Stimulated activated CD4-positive, alpha-beta T cell treated with anti-CD3 and anti-CD28 coated beads, Interleukin-15, amount 100 ng/mL, for 48 hours (primary cell): ENCODE data around the gene PAH.
"Not testable (repeated sequence)": the region's sequence is repeated elsewhere in the genome, so short reads cannot be mapped to it uniquely, and the experiment has no call there.

Source experiments
- DNase-seq, 2 donors: peaks; one replicate each; pipeline ENCODE4 v3.0.0-alpha.2; 2020; ENCODE audit warnings: low read depth in 2 of 2

The PAH gene

DNA sequence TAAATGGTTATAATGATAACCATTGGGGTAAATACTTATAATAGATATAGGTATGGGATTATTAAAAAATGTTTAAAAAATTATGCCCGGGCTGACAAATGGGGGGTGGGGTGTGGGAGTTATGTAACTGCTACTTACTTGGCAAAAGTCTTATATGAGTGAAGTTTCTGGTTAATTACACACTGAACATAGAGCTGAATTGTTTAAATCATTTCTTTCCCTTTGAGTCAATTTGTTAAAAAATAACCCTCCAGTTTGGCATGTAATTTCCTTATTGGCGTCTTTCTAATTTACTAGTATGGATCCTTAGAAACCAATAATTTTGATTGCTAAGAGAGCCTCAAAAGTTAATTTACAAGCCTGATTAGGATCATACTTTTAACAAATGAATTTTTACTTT, 16.7 kb downstream of the PAH start:
- DNase-seq, result no peak

DNA sequence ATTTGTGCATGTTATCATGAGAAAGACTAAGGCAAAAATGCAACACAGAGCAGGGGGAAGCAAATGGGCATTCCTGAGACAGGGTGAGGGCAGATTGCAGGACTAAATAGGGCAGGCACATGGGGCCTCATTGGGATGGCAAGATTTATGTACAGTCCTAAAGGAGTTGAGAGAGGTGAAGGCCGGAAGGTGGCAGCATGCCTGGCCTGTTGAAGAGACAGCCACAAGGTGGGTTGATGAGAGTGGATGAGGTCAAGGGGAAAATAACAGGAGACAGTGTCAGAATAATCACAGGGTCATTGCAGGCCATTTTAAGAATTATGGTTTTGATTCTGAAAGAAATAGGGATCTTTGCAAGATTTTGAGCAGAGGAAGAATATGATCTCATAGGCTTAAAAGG, 21.0 kb downstream of the PAH start:
- no peak for DNase-seq

DNA sequence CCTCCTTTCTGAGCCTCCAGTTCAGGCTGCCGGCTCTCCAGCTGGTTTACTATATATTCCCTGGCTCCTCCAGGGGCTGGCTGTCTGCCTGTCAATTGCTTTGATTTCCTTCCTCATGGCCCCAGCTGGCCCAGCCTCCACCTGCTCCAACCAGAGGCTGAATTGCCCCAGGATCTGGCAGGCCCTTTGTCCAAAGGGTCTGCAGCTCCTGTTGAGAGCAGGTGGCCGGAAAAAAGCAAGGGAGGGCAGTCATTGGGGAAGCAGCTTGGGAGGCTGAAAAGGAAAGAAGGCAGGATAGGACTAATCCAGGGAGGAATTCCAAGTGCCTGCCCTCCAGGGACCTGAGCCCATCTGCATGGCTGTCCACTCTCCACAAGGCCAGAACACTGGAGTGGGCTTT, 25.3 kb downstream of the PAH start:
- DNase-seq, result no peak

- no peak for DNase-seq
Measured at GRCh38 chr12:102888511-102888910, 28.5 kb downstream of the PAH start.

GRCh38 chr12:102885043-102885932, 31.8 kb downstream of the PAH start:
- no peak for DNase-seq

GRCh38 chr12:102883204-102883799, 33.7 kb downstream of the PAH start:
- peak in 1 of 2 donors; percentile 14 for DNase-seq

DNA sequence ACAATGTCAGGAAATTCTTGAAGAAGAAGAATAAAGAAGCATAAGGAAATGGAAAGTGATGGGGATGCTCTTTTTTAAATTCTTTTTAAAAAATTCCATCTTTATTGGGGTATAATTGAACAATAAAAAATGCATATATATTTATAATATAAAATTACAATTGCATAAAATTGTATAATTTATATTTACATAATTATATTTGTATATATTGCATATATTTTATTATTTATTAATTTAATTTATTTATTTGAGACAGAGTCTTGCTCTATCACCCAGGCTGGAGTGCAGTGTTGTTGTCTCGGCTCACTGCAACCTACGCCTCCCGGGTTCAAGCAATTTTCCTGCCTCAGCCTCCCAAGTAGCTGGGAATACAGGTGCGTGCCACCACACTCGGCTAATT, 36.3 kb downstream of the PAH start:
- no peak for DNase-seq

GRCh38 chr12:102879144-102879763, 37.8 kb downstream of the PAH start:
- peak in 1 of 2 donors; percentile 2 for DNase-seq

DNA sequence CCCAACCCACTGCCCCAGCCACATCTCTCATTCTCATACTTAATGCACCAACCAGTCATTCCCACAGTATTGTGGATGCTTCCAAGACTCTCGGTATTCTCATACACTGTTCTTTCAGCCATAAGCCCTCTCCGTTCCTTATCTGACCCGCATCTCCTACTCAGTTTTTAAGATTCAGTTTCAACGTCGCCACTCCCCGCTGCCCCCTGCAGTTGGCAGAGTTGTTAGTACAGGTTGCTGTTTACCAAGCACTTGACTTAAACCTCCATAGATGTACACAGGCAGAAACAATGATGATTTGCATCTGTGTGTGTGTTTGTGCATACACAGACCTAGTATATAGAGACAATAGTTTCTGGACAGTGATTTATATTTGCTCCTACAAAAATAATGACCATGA, 40.2 kb downstream of the PAH start:
- no peak for DNase-seq

- DNase-seq, result no peak
Measured at GRCh38 chr12:102874819-102875218, 42.2 kb downstream of the PAH start.

- DNase-seq, result no peak
Measured at GRCh38 chr12:102873077-102873476, 44.0 kb downstream of the PAH start.

GRCh38 chr12:102871014-102871413, 46.0 kb downstream of the PAH start:
- DNase-seq, result no peak

- DNase-seq, result no peak
Measured at GRCh38 chr12:102869571-102869970, 47.5 kb downstream of the PAH start.

GRCh38 chr12:102865821-102866615, 51.0 kb downstream of the PAH start:
- DNase-seq, result no peak

- DNase-seq, result no peak
Measured at GRCh38 chr12:102862486-102862885, 54.6 kb downstream of the PAH start.

GRCh38 chr12:102851246-102851645, 65.8 kb downstream of the PAH start:
- DNase-seq, result no peak

DNA sequence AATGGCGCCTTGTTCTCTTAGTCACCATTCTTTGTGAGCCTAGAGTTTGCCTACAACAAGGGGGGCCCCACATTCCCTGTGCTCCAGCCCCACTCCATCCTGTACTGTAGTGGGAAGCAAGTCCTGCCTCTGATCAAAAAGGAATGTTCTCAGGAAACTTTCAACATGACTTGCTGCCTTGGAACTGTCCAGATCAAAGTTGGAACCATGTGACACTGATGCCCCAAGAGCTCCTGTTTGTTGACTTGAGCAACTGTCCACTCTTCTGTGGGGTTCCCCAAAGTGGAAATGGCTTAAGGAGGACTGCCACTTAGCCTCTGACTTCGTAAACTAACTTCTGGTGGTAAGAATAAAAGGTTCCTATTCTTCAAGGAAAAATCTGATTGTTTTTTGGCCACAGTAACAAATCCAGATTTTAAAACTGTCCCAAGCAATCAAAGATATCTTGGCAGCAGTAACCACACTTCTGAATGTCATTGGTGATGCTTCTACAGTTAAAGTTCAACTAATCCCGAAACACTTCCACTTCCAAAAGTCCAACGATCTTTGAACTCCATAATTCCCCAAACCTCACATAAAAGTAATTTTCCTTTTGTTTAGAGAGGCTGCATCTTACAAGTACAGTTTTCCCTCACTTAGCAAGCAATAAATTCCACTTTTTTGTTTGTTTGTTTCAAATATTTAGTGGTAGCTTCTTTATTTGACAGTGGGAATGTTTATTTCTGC, 67.2 kb downstream of the PAH start:
- DNase-seq, result no peak

DNA sequence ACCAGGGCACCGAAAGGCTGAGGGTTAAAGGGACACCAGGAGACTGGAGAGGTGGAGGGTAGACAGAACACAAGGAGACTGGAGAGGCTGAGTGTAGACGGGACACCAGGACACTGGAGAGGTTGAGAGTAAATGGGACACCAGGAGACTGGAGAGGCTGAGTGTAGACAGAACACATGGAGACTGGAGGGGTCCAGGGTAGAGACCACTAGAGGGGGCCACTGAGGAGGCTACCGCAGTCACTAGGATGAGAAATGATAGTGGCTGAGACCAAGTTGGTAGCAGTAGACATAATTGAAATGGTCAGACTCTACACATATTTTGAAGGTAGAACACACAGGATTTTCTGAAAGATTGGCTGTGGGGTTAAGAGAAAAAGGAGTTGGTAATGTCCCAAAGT, 68.2 kb downstream of the PAH start:
- DNase-seq, result no peak

DNA sequence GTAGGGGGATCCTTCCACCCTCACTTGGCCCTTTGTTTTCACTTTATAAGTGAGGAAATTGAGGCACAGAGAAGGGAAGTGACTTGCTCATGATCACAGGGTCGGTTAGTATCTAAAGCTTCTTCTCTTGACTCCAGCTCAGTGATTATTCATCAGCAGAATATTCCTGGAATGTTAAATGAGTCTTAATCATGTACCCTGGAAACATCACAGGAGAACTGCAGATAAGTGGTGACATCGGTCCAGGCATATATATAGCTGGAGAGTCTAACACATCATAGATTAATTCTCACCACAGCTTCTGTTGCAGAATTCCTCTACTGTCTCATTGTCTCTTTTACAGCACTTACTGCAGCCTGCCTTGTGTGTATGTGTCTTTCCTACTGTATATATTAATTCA, 69.9 kb downstream of the PAH start:
- no peak for DNase-seq

GRCh38 chr12:102833687-102834441, 83.2 kb downstream of the PAH start:
- no peak for DNase-seq

- DNase-seq, result not testable (repeated sequence)
Measured at GRCh38 chr12:102832826-102833225, 84.2 kb downstream of the PAH start.
